GM18508 (cell line): Measurements from ENCODE around the gene TAS2R43.
A peak's percentile ranks its signal among the peaks of the same experiment; 100 is the strongest.
"Not testable (repeated sequence)": the region's sequence is repeated elsewhere in the genome, so short reads cannot be mapped to it uniquely, and the experiment has no call there.

Experiments used
- ATAC-seq: cut with Tn5 transposase; IDR thresholded peaks from one replicate; pipeline ENCODE4 v1.9.1; 2021; ENCODE audit warnings: moderate number of reproducible peaks; ENCODE audit not compliant: insufficient read depth, unreplicated experiment

TAS2R43 gene

GRCh38 chr12:11092128-11092527, at the start of gene TAS2R43:
Gene TAS2R43, minus strand, starts transcription at chr12:11092313. Its CDS starts 84 bp downstream, at chr12:11092229.
- ATAC-seq, result no peak

GRCh38 chr12:11136075-11136474, 44.0 kb upstream of the TAS2R43 start:
- no peak for ATAC-seq

- no peak for ATAC-seq
Observed at GRCh38 chr12:11134305-11134704, 42.2 kb upstream of the TAS2R43 start, which contains the start of gene TAS2R30. Gene TAS2R30, minus strand, starts transcription at chr12:11134644. Its CDS starts 400 bp downstream, at chr12:11134244.

- no peak for ATAC-seq
Observed at GRCh38 chr12:11133816-11134215, 41.7 kb upstream of the TAS2R43 start.

GRCh38 chr12:11133162-11133561, 41.0 kb upstream of the TAS2R43 start:
- ATAC-seq, result no peak

- no peak for ATAC-seq
Observed at GRCh38 chr12:11130999-11131398, 38.9 kb upstream of the TAS2R43 start.

- no peak for ATAC-seq
Observed at GRCh38 chr12:11130382-11130781, 38.3 kb upstream of the TAS2R43 start.

GRCh38 chr12:11114130-11114529, 22.0 kb upstream of the TAS2R43 start:
- ATAC-seq, result not testable (repeated sequence)

- not testable (repeated sequence) for ATAC-seq
Observed at GRCh38 chr12:11111213-11111612, 19.1 kb upstream of the TAS2R43 start.

GRCh38 chr12:11108862-11109261, 16.7 kb upstream of the TAS2R43 start:
- no peak for ATAC-seq

GRCh38 chr12:11107719-11108118, 15.6 kb upstream of the TAS2R43 start:
- ATAC-seq, result no peak

- ATAC-seq, result no peak
Observed at GRCh38 chr12:11106288-11106687, 14.2 kb upstream of the TAS2R43 start.

- ATAC-seq, result no peak
Observed at GRCh38 chr12:11105546-11105945, 13.4 kb upstream of the TAS2R43 start.

- peak; percentile 68 for ATAC-seq
Observed at GRCh38 chr12:11094910-11095309, 2.8 kb upstream of the TAS2R43 start.

GRCh38 chr12:11089246-11089645, 2.9 kb downstream of the TAS2R43 start:
- no peak for ATAC-seq

- ATAC-seq, result peak; percentile 81
Observed at GRCh38 chr12:11085419-11085818, 6.7 kb downstream of the TAS2R43 start.

- no peak for ATAC-seq
Observed at GRCh38 chr12:11081987-11082386, 10.1 kb downstream of the TAS2R43 start.

GRCh38 chr12:11078246-11078645, 13.9 kb downstream of the TAS2R43 start:
- no peak for ATAC-seq

- peak; percentile 57 for ATAC-seq
Observed at GRCh38 chr12:11075642-11076041, 16.5 kb downstream of the TAS2R43 start.

GRCh38 chr12:11071414-11071813, 20.7 kb downstream of the TAS2R43 start:
- no peak for ATAC-seq

GRCh38 chr12:11070999-11071398, 21.1 kb downstream of the TAS2R43 start:
- no peak for ATAC-seq

GRCh38 chr12:11069854-11070365, 22.2 kb downstream of the TAS2R43 start:
- ATAC-seq, result no peak

GRCh38 chr12:11067514-11067913, 24.6 kb downstream of the TAS2R43 start:
- ATAC-seq, result no peak
